ENCODE data around the gene PIP5K1B.
"Not testable (repeated sequence)": the region's sequence is repeated elsewhere in the genome, so short reads cannot be mapped to it uniquely, and the experiment has no call there.

PIP5K1B gene

GRCh38 chr9:68704814-68705530 lies at the start of gene PIP5K1B:
Gene PIP5K1B, plus strand, starts transcription at chr9:68705240. Its CDS starts 117,375 bp downstream, at chr9:68822615.
- DNase-seq = peak; percentile 38

GRCh38 chr9:68664036-68664435 lies 41.0 kb upstream of the PIP5K1B start:
- DNase-seq = no peak

GRCh38 chr9:68668127-68668526 lies 36.9 kb upstream of the PIP5K1B start:
- no peak for DNase-seq

GRCh38 chr9:68669218-68669617 lies 35.8 kb upstream of the PIP5K1B start:
- no peak for DNase-seq

- no peak for DNase-seq
Observed at GRCh38 chr9:68672215-68672614, 32.8 kb upstream of the PIP5K1B start.

GRCh38 chr9:68672625-68673024 lies 32.4 kb upstream of the PIP5K1B start:
- DNase-seq = no peak

- DNase-seq = no peak
Observed at GRCh38 chr9:68678430-68678829, 26.6 kb upstream of the PIP5K1B start.

GRCh38 chr9:68683433-68683832 lies 21.6 kb upstream of the PIP5K1B start:
- no peak for DNase-seq

GRCh38 chr9:68685213-68685612 lies 19.8 kb upstream of the PIP5K1B start:
- no peak for DNase-seq

- DNase-seq = no peak
Observed at GRCh38 chr9:68685770-68686169, 19.3 kb upstream of the PIP5K1B start.

- DNase-seq = no peak
Observed at GRCh38 chr9:68690088-68690487, 15.0 kb upstream of the PIP5K1B start.

GRCh38 chr9:68692519-68692918 lies 12.5 kb upstream of the PIP5K1B start:
- no peak for DNase-seq

- DNase-seq = no peak
Observed at GRCh38 chr9:68694125-68694524, 10.9 kb upstream of the PIP5K1B start.

- DNase-seq = no peak
Observed at GRCh38 chr9:68697851-68698250, 7.2 kb upstream of the PIP5K1B start.

GRCh38 chr9:68698943-68699509 lies 6.0 kb upstream of the PIP5K1B start:
- no peak for DNase-seq

GRCh38 chr9:68699625-68700024 lies 5.4 kb upstream of the PIP5K1B start:
- not testable (repeated sequence) for DNase-seq

- DNase-seq = no peak
Observed at GRCh38 chr9:68702493-68702892, 2.5 kb upstream of the PIP5K1B start.

GRCh38 chr9:68703672-68704071 lies 1.4 kb upstream of the PIP5K1B start:
- DNase-seq = no peak

- DNase-seq = no peak
Observed at GRCh38 chr9:68704498-68704813, 584 bp upstream of the PIP5K1B start.

- no peak for DNase-seq
Observed at GRCh38 chr9:68705531-68706362, 707 bp downstream of the PIP5K1B start.

- no peak for DNase-seq
Observed at GRCh38 chr9:68706363-68707201, 1.5 kb downstream of the PIP5K1B start.

- no peak for DNase-seq
Observed at GRCh38 chr9:68707801-68708488, 2.9 kb downstream of the PIP5K1B start.

GRCh38 chr9:68708513-68708912 lies 3.5 kb downstream of the PIP5K1B start:
- no peak for DNase-seq

Data from NCI-H345 (cell line).